8988T (cell line): Measurements from ENCODE around the gene KRTAP4-2.
"Not testable (repeated sequence)": the region's sequence is repeated elsewhere in the genome, so short reads cannot be mapped to it uniquely, and the experiment has no call there.

Experiments used
- DNase-seq: peaks from one replicate; pipeline ENCODE4 v3.0.0; 2011

The KRTAP4-2 gene

DNA sequence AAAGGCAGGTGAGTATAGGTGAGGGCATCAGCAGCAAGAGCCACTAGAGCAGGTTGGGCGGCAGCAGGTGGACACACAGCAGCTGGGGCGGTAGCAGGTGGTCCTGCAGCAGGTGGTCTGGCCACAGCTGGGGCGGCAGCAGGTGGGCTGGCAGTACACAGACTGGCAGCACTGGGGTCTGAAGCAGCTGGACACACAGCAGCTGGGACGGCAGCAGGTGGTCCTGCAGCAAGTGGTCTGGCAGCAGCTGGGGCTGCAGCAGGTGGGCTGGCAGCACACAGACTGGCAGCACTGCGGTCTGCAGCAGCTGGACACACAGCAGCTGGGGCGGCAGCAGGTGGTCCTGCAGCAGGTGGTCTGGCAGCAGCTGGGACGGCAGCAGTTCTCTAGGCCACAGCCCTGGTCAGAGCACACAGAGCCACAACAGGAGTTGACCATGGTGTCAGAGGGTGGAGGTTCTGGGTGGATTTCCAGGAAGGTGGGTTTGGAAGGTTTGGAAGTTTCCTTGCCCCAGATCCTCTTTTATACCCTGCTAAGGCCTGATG, at the start of gene KRTAP4-2:
Gene KRTAP4-2, minus strand, starts transcription at position 495 of the 545 bp plus-strand sequence. Its CDS starts 57 bp downstream, at position 438.
- DNase-seq = no peak

- DNase-seq = not testable (repeated sequence)
Measured at GRCh38 chr17:41226598-41227095, 48.6 kb upstream of the KRTAP4-2 start, which contains the start of gene KRTAP9-2. Gene KRTAP9-2 (plus strand): TSS chr17:41226648. CDS start chr17:41226655, 7 bp downstream.

GRCh38 chr17:41226051-41226450, 48.0 kb upstream of the KRTAP4-2 start:
- DNase-seq = no peak

- no peak for DNase-seq
Measured at GRCh38 chr17:41223821-41224220, 45.8 kb upstream of the KRTAP4-2 start.

- DNase-seq = no peak
Measured at GRCh38 chr17:41215681-41216080, 37.7 kb upstream of the KRTAP4-2 start.

- no peak for DNase-seq
Measured at GRCh38 chr17:41212524-41213169, 34.6 kb upstream of the KRTAP4-2 start.

DNA sequence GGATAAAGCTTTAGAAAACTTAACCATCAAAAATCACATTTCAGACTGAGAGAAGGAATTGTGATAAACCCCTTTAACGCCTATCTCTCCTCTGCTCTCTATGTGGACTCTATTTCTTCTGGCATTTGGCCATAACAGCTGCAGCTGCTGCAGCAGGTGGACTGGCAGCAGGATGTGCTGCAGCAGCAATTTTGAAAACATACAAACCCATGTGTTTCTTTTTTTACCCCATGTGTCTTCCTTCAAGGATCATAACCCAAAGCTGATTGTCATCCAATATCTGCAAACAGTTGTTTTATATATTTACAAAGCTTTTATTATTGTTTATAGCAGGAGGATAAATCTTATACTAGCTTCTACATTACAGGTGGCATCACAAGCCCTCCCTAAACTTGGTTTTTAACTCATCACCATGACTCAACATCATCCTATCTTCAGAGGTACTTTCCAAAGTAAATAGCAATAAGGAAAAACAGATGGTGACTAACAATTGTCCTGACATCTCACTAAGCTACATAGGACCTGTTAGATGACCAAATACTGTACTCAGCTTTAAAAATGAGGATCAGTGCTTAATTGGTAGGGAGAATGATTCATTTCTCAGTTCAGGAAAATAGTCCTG, 33.9 kb upstream of the KRTAP4-2 start:
- no peak for DNase-seq

GRCh38 chr17:41199421-41200078, 21.5 kb upstream of the KRTAP4-2 start:
- DNase-seq = no peak

- no peak for DNase-seq
Measured at GRCh38 chr17:41196068-41196467, 18.0 kb upstream of the KRTAP4-2 start.

GRCh38 chr17:41190328-41190727, 12.3 kb upstream of the KRTAP4-2 start:
- no peak for DNase-seq

GRCh38 chr17:41189837-41190318, 11.9 kb upstream of the KRTAP4-2 start, which contains the start of gene KRTAP9-1:
Gene KRTAP9-1 (plus strand): TSS chr17:41189887. CDS start chr17:41189887, 0 bp downstream.
- DNase-seq = not testable (repeated sequence)

DNA sequence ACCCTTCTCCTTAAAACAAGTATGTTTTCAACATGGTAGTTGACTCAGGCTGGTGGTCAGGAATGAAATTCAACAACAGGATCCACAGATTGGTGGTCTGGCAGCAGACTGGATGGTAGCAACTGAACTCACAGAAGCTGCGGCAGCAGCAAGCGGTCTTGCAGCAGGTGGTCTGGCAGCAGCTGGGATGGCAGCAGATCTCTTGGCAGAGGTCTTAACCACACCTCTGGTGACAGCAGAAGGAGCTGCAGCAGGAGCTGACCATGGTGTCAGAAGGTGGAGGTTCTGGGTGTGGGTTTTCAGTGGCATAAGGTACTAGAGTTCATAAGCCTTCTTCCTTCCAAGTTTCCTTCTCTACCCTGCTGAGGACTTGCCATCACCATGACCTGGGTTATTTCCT, 8.9 kb upstream of the KRTAP4-2 start:
- no peak for DNase-seq

DNA sequence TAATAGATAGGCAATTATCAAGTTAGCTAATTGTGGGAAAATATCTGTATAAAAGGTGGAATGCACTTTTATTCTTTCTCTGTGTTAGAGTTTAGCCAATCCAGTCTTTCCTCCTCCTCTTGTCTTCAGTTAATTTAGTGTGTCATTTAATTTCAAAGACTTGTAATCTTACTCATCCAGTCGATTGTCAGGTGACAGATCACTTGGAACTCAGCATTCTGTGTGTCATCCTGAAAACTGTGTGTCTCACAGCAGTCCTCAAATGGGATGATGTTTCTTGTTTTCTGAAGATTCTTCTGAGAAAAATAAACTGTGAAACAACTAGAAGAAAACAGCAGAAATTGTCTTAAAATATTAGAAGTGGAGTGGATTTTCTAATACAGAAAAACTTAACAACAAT, 7.0 kb upstream of the KRTAP4-2 start:
- DNase-seq = no peak

- no peak for DNase-seq
Measured at GRCh38 chr17:41184480-41184961, 6.5 kb upstream of the KRTAP4-2 start, which contains the start of gene KRTAP4-1. Gene KRTAP4-1 (minus strand): TSS chr17:41184911. CDS start chr17:41184854, 57 bp downstream.

GRCh38 chr17:41178843-41179616, 1.0 kb upstream of the KRTAP4-2 start:
- DNase-seq = no peak

DNA sequence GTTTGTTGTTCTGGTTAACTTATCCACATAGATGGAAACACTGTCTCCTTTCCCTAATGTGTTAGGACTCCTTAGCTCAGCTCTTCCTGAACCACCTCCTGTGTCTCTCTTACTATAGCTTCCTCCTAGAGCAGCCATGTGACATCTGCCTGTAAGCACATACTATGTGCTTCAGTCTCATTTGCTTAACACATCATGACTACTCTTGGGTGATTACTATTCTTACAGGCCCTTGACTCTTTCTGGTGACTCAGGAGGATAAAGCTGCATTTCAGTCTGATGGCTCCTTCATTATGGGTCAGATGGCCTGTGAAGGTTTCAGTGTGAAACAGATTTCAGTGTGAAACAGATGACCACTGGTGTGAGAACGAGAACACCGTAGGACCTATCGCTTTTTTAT, 320 bp upstream of the KRTAP4-2 start:
- DNase-seq = no peak

DNA sequence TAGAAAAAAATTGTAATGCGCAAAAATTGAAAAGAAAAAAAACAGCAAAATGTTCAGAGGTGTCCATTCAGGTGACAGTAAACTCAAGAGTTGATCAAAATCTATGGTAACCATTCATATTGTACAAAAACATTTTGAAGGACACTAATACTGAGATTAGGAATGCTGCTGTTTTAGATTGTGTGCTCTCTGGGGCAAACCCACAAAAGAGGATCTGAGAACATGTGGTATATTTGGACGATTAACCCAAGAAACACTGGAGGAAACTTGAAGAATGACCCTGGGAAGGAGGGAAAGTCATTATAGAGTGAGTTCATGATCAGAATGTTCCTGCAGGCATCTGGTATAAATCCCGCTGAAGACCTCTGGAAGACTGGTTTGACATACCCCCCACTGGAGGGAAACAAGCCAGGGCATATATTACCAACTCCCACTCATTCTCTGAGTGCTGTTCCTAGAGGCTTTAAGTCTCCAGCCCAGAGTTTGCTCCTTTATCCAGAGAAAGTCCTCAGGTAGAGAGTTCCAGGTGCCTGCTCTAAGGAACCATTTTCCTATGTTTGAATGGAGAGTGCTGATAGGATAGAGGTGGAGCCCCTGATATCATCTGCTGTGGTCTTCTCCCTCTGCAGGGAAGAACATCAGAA, 1.2 kb downstream of the KRTAP4-2 start:
- no peak for DNase-seq

GRCh38 chr17:41171886-41172285, 6.1 kb downstream of the KRTAP4-2 start:
- no peak for DNase-seq

- no peak for DNase-seq
Measured at GRCh38 chr17:41168121-41168520, 9.9 kb downstream of the KRTAP4-2 start, which contains the start of gene KRTAP4-3. Gene KRTAP4-3 (minus strand): TSS chr17:41168221. CDS start chr17:41168172, 49 bp downstream.

- DNase-seq = no peak
Measured at GRCh38 chr17:41167561-41167960, 10.5 kb downstream of the KRTAP4-2 start.

GRCh38 chr17:41163828-41164227, 14.2 kb downstream of the KRTAP4-2 start:
- DNase-seq = no peak
